Thoracic aorta (tissue), 2 donors: ENCODE results near the gene MFAP4. TPM values are rescaled to one million over a fixed set of nuclear protein-coding genes. Genes with fewer than 3 reads are reported as not detected.

ENCODE experiments used
- ATAC-seq: fragments of 150-250 bp; one replicate; pipeline ENCODE4 v1.8.0; 2017; ENCODE audit warnings: low read depth; ENCODE audit not compliant: insufficient number of reproducible peaks, low FRiP score
- DNase-seq: peaks from one replicate; pipeline ENCODE4 v3.0.0-alpha.2; 2020; ENCODE audit warnings: low spot score
- H3K27ac ChIP-seq, 2 donors: fragments of 200-600 bp; sonication (generic); 1 replicate in 1 of 2; 2 replicates in 1 of 2; pipeline ENCODE4 v1.5.1; 2016; ENCODE audit warnings: mild to moderate bottlenecking in 2 of 2, moderate library complexity in 2 of 2
- H3K27me3 ChIP-seq: fragments of 200-600 bp; sonication (generic); replicated peaks from 2 replicates; pipeline ENCODE4 v1.6.0; 2016; ENCODE audit warnings: mild to moderate bottlenecking; ENCODE audit not compliant: insufficient read depth
- H3K36me3 ChIP-seq: fragments of 200-600 bp; sonication (generic); one replicate; pipeline ENCODE4 v1.5.1; 2016
- H3K4me1 ChIP-seq, 2 donors: fragments of 200-600 bp; sonication (generic); 1 replicate in 1 of 2; 2 replicates in 1 of 2; pipeline versions ENCODE4 v1.5.1 to v1.6.0; 2016; ENCODE audit warnings: low read depth in 2 of 2, mild to moderate bottlenecking in 1 of 2; ENCODE audit not compliant: control insufficient read depth in 1 of 2
- H3K4me3 ChIP-seq: fragments of 200-600 bp; sonication (generic); 2 replicates; pipeline ENCODE4 v1.5.1; 2016; ENCODE audit warnings: mild to moderate bottlenecking
- H3K9me3 ChIP-seq: fragments of 200-600 bp; sonication (generic); 2 replicates; pipeline ENCODE4 v1.5.1; 2016
- CTCF ChIP-seq: fragments of 200-600 bp; sonication (generic); IDR thresholded peaks from one replicate; pipeline ENCODE4 v1.5.1; 2019; ENCODE audit warnings: antibody characterized with exemption
- total RNA-seq, 2 donors: library from RNA; depleted of rRNA; stranded (reverse); fragments of >200 nt; gene quantifications; one replicate each; pipeline versions ENCODE4 v1.1.0 to v1.2.3, GENCODE V29; 2016

Gene MFAP4
- total RNA-seq, 2 donors from 2014 or later: 425 to 501 TPM

- Histone ChIP-seq H3K36me3 (no peaks in the 10 kb centered on the region), H3K27ac (no peak overlapping the region), H3K27me3 (no peaks in the 10 kb centered on the region), H3K9me3 (no peaks in the 10 kb centered on the region), H3K4me1 (peaks cover 0 to 7% of the 10 kb centered on the region in 2 donors), H3K4me3 (no peak overlapping the region)
- DNase-seq (no peak), ATAC-seq (no peak)
- no peak for TF ChIP-seq CTCF
These were observed 29.1 kb upstream of the MFAP4 start for GRCh38 chr17:19415806-19416775.

DNA sequence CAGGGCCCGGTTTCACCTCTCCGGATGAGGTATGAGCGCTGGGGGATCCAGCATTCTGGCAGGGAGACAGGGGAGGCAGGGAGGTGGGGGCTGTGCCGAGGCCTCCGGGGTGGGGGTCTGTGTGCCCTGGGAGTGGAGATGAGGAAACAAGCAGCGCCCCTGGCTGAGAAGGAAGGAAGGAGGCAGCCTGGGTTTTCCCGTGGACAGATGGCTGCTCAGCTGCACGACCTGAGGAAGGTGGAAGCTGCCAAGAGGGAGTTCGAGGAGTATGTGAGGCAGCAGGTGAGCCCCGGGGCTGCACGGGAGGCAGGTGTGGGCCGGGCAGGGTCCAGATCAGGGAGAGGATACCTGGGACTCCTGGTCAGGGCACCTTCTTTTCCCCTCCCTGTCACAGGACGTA is 28.3 kb upstream of the MFAP4 start:
- H3K4me1 ChIP-seq: peaks cover 0 to 13% of the 10 kb centered on the region in 2 donors
- no peaks in the 10 kb centered on the region for H3K27me3 ChIP-seq
- no peak for ATAC-seq
- no peaks in the 10 kb centered on the region for H3K36me3 ChIP-seq
- H3K4me3 ChIP-seq: no peak overlapping the region
- H3K9me3 ChIP-seq: no peaks in the 10 kb centered on the region
- no peak for DNase-seq
- no peak overlapping the region for H3K27ac ChIP-seq
- TF ChIP-seq CTCF: no peak

DNA sequence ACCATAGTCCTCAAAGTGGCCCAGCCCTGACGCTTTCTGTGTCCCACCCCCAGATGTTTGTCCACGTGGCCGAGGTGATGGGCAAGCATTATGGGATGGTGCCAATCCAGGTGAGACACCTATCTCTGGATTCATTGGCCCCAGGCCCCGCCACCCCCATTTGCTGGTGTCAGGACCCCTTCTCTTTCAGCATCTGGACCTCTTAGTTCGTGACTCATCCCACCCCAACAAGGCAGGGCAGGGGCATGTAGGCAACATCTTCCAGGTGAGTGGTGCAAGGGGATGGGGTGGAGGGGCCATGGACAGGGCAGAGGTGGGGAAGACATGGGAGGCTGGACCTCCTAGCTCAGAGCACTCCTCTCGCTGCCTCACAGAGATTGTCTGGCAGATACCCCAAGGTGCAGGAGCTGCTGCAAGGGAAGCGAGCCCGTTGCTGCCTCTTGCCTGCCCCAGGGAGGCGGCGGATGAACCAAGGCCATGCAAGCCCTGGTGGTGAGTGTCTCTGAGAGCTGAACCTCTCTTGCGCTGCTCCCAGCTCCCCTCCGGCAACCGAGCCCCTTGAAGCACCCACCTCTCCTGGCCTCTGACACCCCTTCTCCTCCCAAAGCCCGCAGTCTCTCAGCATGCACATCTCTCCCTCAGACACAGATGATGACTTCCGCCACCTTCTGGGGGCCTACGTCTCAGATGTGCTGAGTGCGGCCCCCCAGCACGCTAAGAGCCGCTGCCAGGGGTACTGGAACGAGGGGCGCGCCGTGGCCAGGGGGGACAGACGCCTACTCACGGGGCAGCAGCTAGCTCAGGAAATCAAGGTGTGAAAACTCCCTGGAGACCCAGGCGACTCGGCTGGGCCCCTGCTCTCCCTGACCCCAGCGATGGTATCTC is 27.6 kb upstream of the MFAP4 start:
- no peaks in the 10 kb centered on the region for H3K9me3 ChIP-seq
- DNase-seq (no peak), ATAC-seq (no peak)
- H3K4me3 ChIP-seq: no peak overlapping the region
- H3K27me3 ChIP-seq: no peaks in the 10 kb centered on the region
- no peaks in the 10 kb centered on the region for H3K36me3 ChIP-seq
- H3K27ac ChIP-seq: no peak overlapping the region
- TF ChIP-seq CTCF: no peak
- peaks cover 0 to 13% of the 10 kb centered on the region in 2 donors for H3K4me1 ChIP-seq

GRCh38 chr17:19413761-19414160 is 26.8 kb upstream of the MFAP4 start:
- DNase-seq (no peak), ATAC-seq (no peak)
- H3K4me3 ChIP-seq: no peak overlapping the region
- no peaks in the 10 kb centered on the region for H3K9me3 ChIP-seq
- peaks cover 0 to 13% of the 10 kb centered on the region in 2 donors for H3K4me1 ChIP-seq
- H3K27me3 ChIP-seq: no peaks in the 10 kb centered on the region
- no peak overlapping the region for H3K27ac ChIP-seq
- TF ChIP-seq CTCF: no peak
- no peaks in the 10 kb centered on the region for H3K36me3 ChIP-seq

- H3K36me3 ChIP-seq: no peaks in the 10 kb centered on the region
- H3K4me3 ChIP-seq: no peak overlapping the region
- no peaks in the 10 kb centered on the region for H3K9me3 ChIP-seq
- H3K27ac ChIP-seq: no peak overlapping the region
- no peak for TF ChIP-seq CTCF
- ATAC-seq (no peak), DNase-seq (no peak)
- H3K4me1 ChIP-seq: peaks cover 0 to 13% of the 10 kb centered on the region in 2 donors
- no peaks in the 10 kb centered on the region for H3K27me3 ChIP-seq
These were observed 26.0 kb upstream of the MFAP4 start for GRCh38 chr17:19412984-19413383.
